Ascending aorta (tissue), 2 donors: ENCODE data around the gene TSHB. TPM values are rescaled to one million over a fixed set of nuclear protein-coding genes. Genes with fewer than 3 reads are reported as not detected.

Experiments
- DNase-seq, 2 donors: peaks; one replicate each; pipeline ENCODE4 v3.0.0-alpha.2; 2019; ENCODE audit warnings: low spot score in 2 of 2
- H3K27ac ChIP-seq, 2 donors: fragments of 200-600 bp; sonication (generic); one replicate each; pipeline ENCODE4 v1.5.1; 2016 to 2017; ENCODE audit warnings: mild to moderate bottlenecking in 1 of 2
- H3K27me3 ChIP-seq: fragments of 200-600 bp; sonication (generic); one replicate; pipeline ENCODE4 v1.5.1; 2017
- H3K36me3 ChIP-seq, 2 donors: fragments of 200-600 bp; sonication (generic); one replicate each; pipeline ENCODE4 v1.5.1; 2016
- H3K4me1 ChIP-seq, 2 donors: fragments of 200-600 bp; sonication (generic); one replicate each; pipeline ENCODE4 v1.5.1; 2016 to 2017; ENCODE audit warnings: mild to moderate bottlenecking in 1 of 2
- H3K4me3 ChIP-seq, 2 donors: fragments of 200-600 bp; sonication (generic); one replicate each; pipeline ENCODE4 v1.5.1; 2016 to 2017; ENCODE audit warnings: mild to moderate bottlenecking in 1 of 2
- H3K9me3 ChIP-seq, 2 donors: fragments of 200-600 bp; sonication (generic); one replicate each; pipeline ENCODE4 v1.5.1; 2016
- intact Hi-C: fragments of 100-400 bp; cut with DNase I; formaldehyde crosslinking; loops from one replicate; pipeline ENCODE4 v1.15.1; 2023
- total RNA-seq: library from RNA; depleted of rRNA; stranded (reverse); fragments of >200 nt; gene quantifications from one replicate; pipeline ENCODE4 v1.1.0, GENCODE V29; 2016
- TF ChIP-seq, protein P1 (sequence below), 3 experiments: fragments of 200-600 bp in 2 of 3; fragments of 450-650 bp in 1 of 3; sonication (generic) in 2 of 3; IDR thresholded peaks; one replicate each; pipeline ENCODE4 v1.5.1; 2016 to 2019; ENCODE audit warnings: antibody characterized with exemption in 3 of 3, mild to moderate bottlenecking in 1 of 3, moderate library complexity in 1 of 3

TSHB gene
- total RNA-seq, 1 donor from 2014 or later: not detected

DNA sequence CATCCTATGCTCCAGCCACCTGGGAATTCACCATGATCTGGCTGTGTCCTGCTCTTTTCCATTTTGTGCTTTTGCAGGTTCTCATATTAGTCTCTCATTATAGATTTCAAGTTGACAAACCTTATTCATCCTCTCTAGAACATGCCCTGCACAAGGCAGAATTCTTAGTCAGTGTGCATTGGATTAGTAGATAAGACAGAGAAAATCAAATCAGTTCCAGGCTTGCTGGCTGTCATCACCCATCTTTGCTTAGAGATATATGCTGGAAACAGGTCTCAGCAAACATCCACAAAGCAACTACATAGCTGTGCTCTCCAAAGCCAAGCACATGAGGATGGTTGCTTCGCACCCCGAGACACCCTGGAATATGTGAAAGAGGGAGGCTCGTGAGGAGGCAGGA, 34.8 kb downstream of the TSHB start:
- no peaks in the 10 kb centered on the region for H3K27me3 ChIP-seq
- intact Hi-C loops: loop anchor here (5.0 to 10.0 kb wide), 2 partner anchors 33 to 120 kb away; no protein-coding TSS in a partner anchor
- peaks cover 22 to 46% of the 10 kb centered on the region in 2 donors for H3K4me1 ChIP-seq
- DNase-seq: no peak
- TF ChIP-seq, protein P1, sequence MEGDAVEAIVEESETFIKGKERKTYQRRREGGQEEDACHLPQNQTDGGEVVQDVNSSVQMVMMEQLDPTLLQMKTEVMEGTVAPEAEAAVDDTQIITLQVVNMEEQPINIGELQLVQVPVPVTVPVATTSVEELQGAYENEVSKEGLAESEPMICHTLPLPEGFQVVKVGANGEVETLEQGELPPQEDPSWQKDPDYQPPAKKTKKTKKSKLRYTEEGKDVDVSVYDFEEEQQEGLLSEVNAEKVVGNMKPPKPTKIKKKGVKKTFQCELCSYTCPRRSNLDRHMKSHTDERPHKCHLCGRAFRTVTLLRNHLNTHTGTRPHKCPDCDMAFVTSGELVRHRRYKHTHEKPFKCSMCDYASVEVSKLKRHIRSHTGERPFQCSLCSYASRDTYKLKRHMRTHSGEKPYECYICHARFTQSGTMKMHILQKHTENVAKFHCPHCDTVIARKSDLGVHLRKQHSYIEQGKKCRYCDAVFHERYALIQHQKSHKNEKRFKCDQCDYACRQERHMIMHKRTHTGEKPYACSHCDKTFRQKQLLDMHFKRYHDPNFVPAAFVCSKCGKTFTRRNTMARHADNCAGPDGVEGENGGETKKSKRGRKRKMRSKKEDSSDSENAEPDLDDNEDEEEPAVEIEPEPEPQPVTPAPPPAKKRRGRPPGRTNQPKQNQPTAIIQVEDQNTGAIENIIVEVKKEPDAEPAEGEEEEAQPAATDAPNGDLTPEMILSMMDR (IDR thresholded peaks at IDR 0.05): no peak
- H3K36me3 ChIP-seq: no peaks in the 10 kb centered on the region
- no peaks in the 10 kb centered on the region for H3K9me3 ChIP-seq
- peak overlapping the region; percentile 56 to 87 for H3K27ac ChIP-seq
- H3K4me3 ChIP-seq: no peak overlapping the region

DNA sequence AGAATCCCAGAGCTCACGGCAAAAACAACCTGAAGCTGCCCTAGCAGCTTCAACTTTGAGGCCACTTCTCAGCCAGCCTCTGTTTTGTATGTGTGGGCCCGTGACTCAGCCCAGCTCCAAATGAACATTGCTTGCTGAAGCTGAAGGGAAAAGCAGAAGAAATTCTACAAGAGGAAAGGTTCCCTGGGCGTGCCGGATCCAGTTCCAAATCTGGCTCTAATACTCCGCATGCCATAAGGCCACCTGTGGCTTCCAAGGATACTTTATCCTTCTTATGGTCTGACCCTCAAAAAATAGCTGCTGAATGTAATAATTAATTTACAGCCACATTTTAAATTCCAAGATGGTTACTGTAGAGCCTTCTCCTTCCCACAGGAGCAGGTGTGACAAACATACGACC, 35.4 kb downstream of the TSHB start:
- no peaks in the 10 kb centered on the region for H3K27me3 ChIP-seq
- intact Hi-C loops: loop anchor here (5.0 to 10.0 kb wide), 3 partner anchors 67 to 362 kb away; no protein-coding TSS in a partner anchor
- peak overlapping the region; percentile 56 to 87 for H3K27ac ChIP-seq
- H3K9me3 ChIP-seq: no peaks in the 10 kb centered on the region
- peaks cover 22 to 51% of the 10 kb centered on the region in 2 donors for H3K4me1 ChIP-seq
- TF ChIP-seq, protein P1 (IDR thresholded peaks at IDR 0.05): no peak
- H3K4me3 ChIP-seq: no peak overlapping the region
- H3K36me3 ChIP-seq: no peaks in the 10 kb centered on the region
- no peak for DNase-seq

DNA sequence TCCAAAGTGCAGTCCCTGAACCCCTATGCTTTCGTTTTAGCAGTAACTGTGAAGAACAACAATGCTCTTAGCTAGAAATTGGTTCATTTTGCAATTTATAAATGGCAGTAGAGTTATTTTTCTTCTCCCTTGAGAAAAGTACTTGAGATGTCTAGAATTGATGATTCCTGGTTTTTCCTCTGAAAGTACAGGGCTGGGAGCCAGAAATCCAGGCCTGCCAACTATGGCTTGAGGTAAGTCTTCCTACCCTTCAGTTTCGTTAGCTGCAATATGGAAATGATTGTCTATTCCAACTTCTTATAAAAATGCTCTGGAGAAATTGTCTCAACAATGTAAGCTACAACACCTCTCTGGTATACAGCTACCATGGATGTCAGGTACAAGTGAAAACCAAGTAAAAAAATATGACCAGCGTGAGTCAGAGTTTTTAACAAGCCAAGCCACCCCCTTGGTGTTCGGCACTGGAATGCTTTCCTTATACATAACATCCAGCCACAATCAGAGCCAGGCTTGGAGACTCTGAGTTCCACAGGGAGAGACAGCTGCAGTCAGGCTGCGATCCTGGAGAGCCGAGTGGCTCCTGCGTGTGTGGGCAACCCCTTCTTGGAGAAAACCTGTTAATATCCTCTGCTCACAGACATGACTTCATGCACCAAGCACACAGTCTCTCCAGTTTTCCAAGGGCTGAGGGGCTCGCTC, 37.7 kb downstream of the TSHB start:
- peak overlapping the region in 1 of 2 donors; percentile 38 for H3K4me3 ChIP-seq
- H3K27ac ChIP-seq: peak overlapping the region; percentile 84 to 86
- H3K4me1 ChIP-seq: peaks cover 14 to 45% of the 10 kb centered on the region in 2 donors
- no peaks in the 10 kb centered on the region for H3K9me3 ChIP-seq
- intact Hi-C loops: loop anchor here (5.0 to 10.0 kb wide), 3 partner anchors 65 to 360 kb away; no protein-coding TSS in a partner anchor
- H3K27me3 ChIP-seq: no peaks in the 10 kb centered on the region
- no peaks in the 10 kb centered on the region for H3K36me3 ChIP-seq
- TF ChIP-seq, protein P1 (IDR thresholded peaks at IDR 0.05): no peak
- peak in 1 of 2 donors; percentile 78 for DNase-seq

DNA sequence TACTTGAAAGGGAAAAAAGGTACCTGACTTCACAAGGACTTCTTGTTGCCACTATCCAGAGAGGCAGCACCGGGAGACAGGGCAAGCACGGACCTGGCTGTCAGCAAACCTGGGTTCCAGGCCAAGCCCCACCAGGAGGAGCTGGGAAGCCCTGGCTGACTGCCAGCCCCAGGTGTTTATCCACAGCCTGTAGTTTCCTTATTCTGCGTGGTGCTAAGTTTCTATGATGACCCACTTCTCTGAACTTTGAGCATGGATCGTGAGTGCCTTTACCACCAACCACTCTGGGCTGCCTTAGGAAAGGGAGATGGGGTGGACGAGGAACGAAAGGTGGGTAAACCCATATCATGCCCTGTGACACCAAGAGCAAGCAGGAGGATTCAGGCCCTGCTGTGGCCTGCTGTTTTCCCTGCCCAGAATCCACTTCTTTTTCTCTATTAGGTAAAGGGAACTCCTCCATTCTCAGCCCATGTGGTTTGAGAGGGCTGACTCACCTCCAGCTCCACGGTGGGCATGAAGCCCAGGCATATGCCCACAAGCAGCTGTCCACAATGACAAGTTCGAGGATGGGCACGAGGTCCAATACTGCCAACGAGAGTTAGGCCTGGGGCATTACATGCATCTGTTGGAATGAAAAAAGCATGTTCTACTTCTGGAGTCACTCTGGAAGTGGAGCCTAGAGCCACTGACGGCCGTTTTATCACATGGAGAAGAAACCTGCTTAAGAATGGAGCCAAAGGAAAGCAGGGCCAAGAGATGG, 39.4 kb downstream of the TSHB start:
- H3K9me3 ChIP-seq: no peaks in the 10 kb centered on the region
- H3K4me1 ChIP-seq: peaks cover 12 to 51% of the 10 kb centered on the region in 2 donors
- no peaks in the 10 kb centered on the region for H3K27me3 ChIP-seq
- TF ChIP-seq, protein P1 (IDR thresholded peaks at IDR 0.05): peak in 1 of 3 experiments; percentile 23
- DNase-seq: peak; percentile 46 to 83
- H3K27ac ChIP-seq: peak overlapping the region; percentile 84 to 86
- H3K36me3 ChIP-seq: no peaks in the 10 kb centered on the region
- H3K4me3 ChIP-seq: no peak overlapping the region
- intact Hi-C loops: loop anchor here (5.0 to 10.0 kb wide), 3 partner anchors 63 to 358 kb away; no protein-coding TSS in a partner anchor

DNA sequence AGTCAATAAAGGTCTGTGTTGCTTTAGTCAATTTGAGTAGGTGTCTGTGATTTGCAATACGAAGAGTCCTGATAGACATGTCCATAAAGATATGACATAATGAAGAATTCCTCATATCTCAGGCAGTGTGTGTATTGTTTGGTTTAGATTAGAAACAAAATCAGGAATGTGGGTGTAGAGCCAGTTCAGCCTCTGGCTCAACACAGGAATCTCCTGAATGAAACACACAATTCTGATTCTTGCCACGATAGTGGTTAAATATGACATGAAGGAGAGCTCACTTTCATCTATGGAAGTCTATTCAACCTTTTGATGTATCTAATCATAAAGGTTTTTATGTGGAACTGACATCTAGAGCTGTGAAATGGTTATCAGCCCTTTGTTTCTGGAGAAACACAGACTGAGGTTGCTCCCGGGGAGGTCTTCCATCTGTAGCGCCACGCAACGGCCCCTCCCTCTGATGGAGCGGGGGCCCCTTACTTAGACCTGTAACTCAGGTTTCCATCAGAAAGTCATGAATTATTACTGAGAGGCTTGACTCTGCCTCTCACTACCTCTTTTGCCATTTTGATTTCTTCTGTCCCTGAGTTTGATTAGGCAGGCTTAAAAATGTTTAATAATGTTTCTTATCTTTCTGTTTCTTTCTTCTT, 40.2 kb downstream of the TSHB start:
- TF ChIP-seq, protein P1 (IDR thresholded peaks at IDR 0.05): no peak
- DNase-seq: no peak
- Histone ChIP-seq H3K9me3 (no peaks in the 10 kb centered on the region), H3K36me3 (no peaks in the 10 kb centered on the region), H3K27ac (peak overlapping the region; percentile 84 to 86), H3K4me3 (no peak overlapping the region), H3K27me3 (no peaks in the 10 kb centered on the region), H3K4me1 (peaks cover 12 to 55% of the 10 kb centered on the region in 2 donors)
- intact Hi-C loops: loop anchor here (5.0 to 10.0 kb wide), 5 partner anchors 63 to 1305 kb away; partner anchors contain the start of gene ATP1A1
